NCI-H226 (cell line): ENCODE data around the gene JMJD6.

ENCODE experiments used
- DNase-seq: peaks from one replicate; pipeline ENCODE4 v3.0.0-alpha.2; 2015

Gene JMJD6

DNA sequence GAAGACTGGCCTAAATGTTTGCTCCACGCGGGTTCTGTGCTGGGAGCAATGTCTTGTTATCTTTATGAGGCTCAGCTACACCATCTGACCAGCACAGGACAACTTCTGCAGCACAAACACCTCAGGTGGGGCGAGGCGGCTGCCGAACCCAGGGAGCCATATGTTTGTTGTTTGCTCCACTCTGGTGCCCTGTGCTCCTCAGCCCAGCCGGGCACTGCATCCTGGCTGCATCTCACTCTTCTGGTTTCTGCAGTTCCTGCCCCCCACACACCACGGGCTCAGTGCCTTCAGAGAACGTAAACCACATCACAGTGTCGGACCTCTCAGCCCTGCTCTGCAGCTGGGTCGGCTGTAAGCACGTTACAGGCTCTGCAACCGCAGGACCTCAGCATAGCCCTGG is 48.1 kb downstream of the JMJD6 start:
- no peak for DNase-seq

DNA sequence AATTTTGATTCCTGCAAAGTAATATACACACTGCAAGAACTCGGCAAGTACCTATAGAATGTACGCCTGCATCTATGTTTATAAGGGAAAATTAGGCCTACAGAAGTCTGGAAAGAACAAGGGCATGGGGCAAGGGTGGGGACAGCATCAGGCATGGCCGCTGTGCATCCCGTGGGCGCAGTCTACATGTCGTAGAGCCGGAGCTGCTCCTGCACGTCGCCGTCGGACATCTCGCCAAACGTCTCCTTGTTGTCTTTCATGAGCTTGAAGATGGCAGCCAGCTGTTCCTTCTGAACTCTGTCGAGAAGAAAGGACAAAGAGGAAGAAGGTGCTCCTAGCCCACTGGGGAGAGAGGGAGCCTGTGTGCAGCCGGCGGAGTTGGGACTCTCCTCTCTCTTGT is 49.0 kb downstream of the JMJD6 start:
- no peak for DNase-seq

DNA sequence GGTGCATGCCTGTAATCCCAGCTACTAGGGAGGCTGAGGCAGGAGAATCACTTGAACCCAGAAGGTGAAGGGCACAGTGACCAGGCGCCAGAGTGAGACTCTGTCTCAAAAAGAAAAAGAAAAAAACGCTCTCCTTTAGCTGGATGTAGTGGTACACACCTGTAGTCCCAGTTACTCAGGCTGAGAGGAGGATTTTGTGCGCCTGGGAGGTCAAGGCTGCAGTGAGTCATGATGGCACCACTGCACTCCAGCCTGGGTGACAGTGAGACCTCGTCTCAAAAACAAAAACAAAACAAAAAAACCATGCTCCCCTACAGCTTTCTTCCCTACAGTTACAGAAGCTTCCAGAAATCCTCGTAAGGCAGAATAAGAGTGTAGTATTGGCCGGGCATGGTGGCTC is 49.8 kb downstream of the JMJD6 start:
- DNase-seq = no peak

DNA sequence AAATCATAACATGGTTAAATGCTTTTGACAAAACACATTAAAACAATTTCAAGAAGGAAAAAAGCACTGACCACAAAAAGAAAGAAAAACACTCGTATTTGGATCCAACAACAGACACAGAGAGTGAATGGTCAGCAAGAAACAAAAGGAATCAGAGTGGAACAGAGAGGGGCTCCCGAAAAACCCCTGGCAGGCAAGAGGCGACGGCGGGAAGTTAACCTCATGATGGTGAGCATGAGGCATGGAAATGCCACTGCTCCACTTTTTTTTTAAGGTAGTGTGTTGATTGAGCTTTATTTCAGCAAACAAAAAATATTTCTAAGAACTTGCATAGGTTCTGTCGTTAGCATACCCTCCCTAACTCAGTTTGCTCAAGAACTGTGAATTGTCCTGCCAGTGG is 50.8 kb downstream of the JMJD6 start:
- no peak for DNase-seq

- no peak for DNase-seq
Observed at GRCh38 chr17:76674600-76674999, 51.8 kb downstream of the JMJD6 start.

DNA sequence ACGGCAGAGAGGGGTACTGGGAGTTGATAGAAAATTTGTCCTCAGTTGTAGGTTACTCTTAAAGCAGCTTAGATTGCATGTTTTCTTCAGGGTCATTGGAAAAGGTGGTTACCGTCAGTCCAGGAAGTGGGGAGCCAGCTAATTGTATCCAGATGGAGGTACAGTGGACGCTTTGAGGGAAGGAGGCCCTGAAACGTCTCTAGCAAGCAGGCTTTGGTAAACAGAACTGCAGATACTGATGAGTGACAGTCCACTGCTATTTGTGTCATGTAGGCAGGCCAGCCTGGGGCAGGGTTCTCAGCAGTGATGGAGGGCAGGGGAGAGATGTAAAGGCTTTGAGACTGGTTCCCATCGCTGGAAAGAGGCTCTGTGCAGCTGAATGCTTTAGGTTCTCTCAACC is 52.7 kb downstream of the JMJD6 start:
- DNase-seq = no peak

GRCh38 chr17:76672892-76673291 is 53.5 kb downstream of the JMJD6 start:
- DNase-seq = no peak

- no peak for DNase-seq
Observed at GRCh38 chr17:76672270-76672851, 54.0 kb downstream of the JMJD6 start.

- DNase-seq = peak; percentile 16
Observed at GRCh38 chr17:76671912-76672262, 54.5 kb downstream of the JMJD6 start.

DNA sequence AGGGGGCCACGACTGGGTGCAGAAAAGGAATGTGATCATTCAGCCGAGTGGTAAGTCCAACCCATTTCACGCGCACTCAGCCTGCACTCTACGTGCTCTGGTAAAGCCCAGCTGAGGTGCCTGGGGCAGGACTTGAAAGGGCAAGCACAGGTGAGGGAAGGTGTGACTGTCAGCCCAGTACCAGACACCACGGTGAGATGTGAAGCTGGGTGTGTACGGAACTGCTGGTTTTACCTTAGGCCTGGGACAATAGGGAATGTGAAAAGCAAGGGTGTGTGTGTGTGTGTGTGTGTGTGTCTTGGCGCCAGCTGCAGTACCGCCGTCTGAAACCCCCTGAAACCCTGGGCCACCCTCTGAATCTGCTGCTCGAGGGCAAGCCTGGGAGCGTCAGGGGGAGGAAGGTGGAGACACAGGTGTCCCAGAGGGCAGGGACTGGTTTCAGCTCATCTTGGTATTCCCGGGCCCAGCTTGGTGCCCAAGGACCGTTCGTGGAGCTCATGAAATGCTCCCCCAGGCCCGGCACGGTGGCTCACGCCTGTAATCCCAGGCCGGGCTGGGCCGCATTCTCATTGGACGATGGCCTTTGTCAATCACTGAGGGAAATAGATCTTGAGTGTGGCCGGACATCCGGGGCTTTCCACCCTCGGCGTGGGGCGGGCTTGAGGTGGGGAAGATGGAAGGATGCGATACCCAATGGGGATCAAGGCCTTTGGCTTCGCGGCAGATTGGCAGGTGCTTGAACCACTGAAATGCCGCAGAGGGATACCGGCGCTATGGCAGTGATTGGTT is 55.1 kb downstream of the JMJD6 start:
- DNase-seq = peak; percentile 99

DNA sequence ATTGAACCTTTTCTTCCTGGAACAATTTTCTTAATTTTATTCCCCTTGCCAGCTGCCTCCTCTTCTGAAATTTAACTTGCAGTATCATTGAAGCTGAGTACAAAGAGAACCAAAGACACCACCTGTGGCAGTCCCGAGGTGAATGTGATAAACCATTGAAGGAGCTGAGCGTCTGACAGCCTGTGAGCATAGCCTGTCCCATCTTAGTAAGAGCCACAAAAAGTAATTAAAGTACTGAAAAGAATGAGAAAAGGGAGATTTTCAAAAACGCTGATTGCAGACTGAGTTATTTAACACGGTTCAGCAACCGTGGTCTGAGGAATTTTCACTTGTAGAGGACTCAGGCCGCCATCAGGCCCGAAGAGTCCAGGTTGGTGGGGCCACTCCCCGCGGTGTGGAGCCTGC is 55.7 kb downstream of the JMJD6 start:
- no peak for DNase-seq

DNA sequence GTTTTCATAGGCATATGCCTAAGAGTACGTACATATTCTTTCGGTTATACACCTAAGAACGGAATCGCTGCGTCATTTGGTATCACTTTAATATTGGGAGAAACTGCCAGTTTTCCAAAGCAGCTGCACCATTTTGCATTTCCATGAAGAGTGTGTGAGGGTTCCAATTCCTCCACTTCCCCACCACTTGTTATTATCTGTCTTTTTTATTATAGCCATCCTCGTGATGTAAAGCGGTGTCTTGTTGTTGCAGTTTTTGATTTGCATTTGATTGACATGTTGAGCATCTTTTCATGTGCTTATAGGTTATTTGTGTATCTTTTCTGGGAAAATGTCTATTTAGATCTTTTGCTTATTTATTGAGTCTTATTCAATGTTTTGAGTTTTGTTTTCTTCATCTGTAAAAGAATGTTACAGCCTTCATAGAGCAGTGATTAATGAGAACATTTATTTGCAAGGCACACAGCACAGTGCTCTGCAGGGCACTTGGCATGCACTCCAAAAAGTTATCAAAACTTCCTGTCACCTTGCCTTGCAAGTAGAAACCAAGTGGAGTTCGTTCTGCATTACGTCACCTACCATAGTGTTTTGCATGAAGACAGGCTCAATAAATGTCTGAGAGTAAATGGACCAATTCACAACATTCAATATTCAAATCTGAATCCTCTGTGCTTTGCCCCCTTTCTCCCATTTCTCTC is 56.2 kb downstream of the JMJD6 start:
- no peak for DNase-seq
